Measurements from ENCODE around the gene KIF1B.
"Not testable (repeated sequence)": the region's sequence is repeated elsewhere in the genome, so short reads cannot be mapped to it uniquely, and the experiment has no call there.

The KIF1B gene

DNA sequence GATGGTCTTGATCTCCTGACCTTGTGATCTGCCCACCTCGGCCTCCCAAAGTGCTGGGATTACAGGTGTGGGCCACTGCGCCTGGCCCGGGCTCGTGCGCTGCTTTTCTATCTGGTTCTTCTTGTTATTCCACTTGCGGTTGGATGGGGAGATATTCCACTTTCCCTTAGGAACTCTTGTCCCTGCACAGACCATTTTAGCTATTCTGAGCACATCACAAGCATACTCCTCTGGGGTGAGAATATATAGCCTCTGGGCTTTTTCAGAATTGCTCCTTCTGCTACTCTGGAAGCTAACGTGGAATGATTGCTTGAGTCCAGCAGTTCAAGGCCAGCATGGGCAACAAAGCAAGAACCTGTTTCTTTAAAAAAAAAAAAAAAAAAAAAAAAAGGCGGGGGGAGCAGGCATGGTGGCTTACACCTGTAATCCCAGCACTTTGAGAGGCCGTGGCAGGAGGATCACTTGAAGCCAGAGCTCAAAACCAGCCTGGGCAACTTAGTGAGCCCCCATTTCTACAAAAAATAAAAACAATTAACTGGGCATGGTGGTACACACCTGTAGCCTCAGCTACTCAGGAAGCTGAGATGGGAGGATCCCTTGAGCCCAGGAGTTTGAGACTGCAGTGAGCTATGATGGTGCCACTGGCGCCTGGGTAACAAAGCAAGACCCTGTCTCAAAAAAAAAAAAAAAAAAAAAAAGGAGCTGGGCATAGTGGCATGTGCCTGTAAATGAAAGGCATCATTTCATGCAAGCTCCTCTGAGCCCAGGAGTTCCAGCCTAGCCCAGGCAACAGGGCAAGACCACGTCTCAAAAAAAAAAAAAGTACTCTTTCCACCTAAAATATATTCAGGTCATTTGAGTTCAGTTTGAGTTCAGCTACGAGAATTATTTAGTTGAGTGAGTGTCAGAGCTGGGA, 176.6 kb downstream of the KIF1B start:
- no peak for DNase-seq (ENCODE audit: low spot score)

GRCh38 chr1:10387677-10388386, 177.5 kb downstream of the KIF1B start:
- DNase-seq (ENCODE audit: low spot score) = peak; percentile 34

DNA sequence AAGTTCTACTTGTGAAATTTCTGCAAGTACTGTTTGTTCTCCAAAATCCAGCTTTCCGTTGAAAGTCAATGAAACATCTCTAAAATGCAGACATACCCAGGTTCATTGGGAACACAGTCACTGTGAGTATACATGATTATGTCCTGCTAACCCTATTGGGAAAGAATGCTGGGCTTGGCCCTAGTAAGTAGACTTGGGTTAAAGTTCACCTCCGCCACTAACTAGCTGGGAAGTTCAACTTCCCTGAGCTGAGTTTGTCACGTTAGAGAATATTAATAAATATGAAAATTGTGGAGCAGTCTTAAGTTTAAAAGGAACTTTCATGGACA, 178.0 kb downstream of the KIF1B start:
- DNase-seq (ENCODE audit: low spot score) = no peak

GRCh38 chr1:10389271-10389973, 179.1 kb downstream of the KIF1B start:
- DNase-seq (ENCODE audit: low spot score) = no peak

DNA sequence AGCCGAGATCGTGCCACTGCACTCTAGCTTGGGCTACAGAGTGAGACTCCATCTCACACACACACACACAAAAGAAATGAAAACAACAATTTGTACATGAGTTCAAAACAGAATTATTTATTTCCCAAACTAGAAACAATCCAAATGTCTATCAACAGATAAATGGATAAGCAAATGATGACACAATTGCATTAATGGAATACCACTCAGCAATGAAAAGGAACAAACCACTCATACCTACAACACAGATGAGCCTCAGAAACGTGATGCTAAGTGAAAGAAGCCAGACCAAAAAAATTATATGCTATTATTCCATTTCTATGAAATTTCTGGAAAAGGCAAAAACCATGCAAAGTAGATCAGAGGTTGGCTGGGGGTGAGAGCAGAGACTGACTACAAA, 186.5 kb downstream of the KIF1B start:
- no peak for DNase-seq (ENCODE audit: low spot score)

DNA sequence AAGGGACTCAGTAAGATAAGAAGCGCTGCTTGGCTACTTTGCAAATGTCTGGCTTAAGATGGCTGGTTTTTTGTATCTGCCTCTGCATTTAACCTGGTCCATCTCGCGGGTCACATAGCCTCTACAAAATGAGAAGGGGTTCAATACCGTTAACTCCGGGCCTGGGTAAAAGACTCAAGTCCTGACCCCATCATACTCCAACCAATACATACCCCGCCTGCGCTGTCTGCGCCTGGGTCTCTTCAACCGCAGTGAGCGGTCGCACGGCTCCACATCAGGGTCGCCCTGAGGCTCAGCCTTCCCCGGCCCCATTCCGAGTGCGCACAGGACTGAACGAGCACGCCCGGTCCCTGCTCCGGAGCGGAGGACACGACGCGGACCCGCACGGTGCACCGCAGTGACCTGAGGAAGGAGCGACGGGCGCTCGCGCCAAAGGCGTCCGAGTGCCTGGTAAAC, 187.9 kb downstream of the KIF1B start:
- no peak for DNase-seq (ENCODE audit: low spot score)

- DNase-seq (ENCODE audit: low spot score) = peak; percentile 94
Observed at GRCh38 chr1:10398734-10399443, 188.5 kb downstream of the KIF1B start, which contains the start of gene PGD. PGD (plus strand) TSS chr1:10399064; CDS start chr1:10399118, 54 bp downstream.

- no peak for DNase-seq (ENCODE audit: low spot score)
Observed at GRCh38 chr1:10399444-10399941, 189.1 kb downstream of the KIF1B start.

GRCh38 chr1:10400013-10400412, 189.6 kb downstream of the KIF1B start:
- DNase-seq (ENCODE audit: low spot score) = no peak

GRCh38 chr1:10401281-10401680, 190.9 kb downstream of the KIF1B start:
- no peak for DNase-seq (ENCODE audit: low spot score)

- no peak for DNase-seq (ENCODE audit: low spot score)
Observed at GRCh38 chr1:10402729-10403274, 192.4 kb downstream of the KIF1B start.

DNA sequence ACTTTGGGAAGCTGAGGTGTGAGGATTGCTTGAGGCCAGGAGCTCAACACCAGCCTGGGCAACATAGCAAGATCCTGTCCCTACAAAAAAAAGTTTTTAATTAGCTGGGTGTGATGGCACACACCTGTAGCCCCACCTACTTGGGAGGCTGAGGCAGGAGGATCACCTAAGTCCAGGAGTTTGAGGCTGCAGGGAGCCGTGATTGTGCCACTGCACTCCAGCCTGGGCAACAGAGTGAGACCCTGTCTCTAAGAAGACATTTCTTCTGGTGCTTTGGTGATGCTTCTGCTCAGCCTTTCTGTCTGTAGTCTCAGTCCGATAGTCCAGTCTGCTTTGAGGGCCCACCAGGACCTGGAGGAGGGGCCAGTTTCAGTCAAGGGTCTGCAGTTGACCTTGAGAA, 196.8 kb downstream of the KIF1B start:
- DNase-seq (ENCODE audit: low spot score) = no peak

GRCh38 chr1:10415211-10415930, 205.0 kb downstream of the KIF1B start:
- no peak for DNase-seq (ENCODE audit: low spot score)

DNA sequence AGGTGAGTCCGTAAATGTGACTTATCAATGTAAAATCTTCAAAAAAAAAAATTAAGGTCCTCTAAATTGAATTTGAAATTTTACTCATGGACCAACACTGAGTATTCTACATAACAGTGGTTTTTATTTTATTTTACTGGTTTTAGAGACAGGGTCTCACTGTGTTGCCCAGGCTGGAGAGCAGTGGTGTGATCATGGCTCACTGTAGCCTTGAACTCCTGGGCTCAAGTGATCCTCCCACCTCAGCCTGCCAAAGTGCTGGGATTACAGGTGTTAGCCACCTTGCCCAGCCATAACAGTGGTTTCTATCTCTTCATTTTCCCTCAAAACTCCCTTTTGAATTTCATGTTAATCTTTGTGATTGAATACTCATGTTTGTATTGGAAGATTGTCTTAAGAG, 205.6 kb downstream of the KIF1B start:
- not testable (repeated sequence) for DNase-seq (ENCODE audit: low spot score)

DNA sequence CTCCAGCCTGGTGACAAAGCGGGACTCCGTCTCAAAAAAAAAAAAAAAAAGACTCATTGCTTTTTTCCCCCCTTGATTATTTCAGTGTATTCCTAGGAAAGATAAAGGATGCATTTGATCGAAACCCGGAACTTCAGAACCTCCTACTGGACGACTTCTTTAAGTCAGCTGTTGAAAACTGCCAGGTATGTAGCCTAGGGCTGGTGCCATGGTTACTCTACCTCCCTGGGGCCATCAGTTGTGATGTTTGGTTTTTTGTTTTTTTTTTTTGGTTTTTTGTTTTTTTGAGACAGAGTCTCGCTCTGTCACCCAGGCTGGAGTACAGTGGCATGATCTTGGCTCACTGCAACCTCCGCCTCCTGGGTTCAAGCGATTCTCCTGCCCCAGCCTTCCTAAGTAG, 208.4 kb downstream of the KIF1B start:
- not testable (repeated sequence) for DNase-seq (ENCODE audit: low spot score)

- DNase-seq (ENCODE audit: low spot score) = no peak
Observed at GRCh38 chr1:10419351-10419750, 209.0 kb downstream of the KIF1B start.

DNA sequence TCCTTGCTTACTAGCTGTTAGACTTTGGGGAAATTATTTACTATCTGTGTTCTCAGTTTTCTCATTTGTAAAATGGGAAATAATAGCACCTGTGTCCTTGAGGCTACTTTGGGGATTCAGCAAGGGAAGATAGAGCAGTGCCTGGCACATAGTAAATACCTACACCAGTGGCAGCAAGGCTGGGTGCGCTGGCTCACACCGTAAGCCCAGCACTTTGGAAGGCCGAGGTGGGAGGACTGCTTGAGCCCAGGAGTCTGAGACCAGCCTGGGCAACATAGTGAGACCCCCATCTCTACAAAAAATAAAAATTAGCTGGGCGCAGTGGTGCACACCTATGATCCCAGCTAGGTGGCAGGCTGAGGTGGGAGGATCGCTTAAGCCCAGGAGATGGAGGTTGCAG, 211.3 kb downstream of the KIF1B start:
- DNase-seq (ENCODE audit: low spot score) = no peak

- DNase-seq (ENCODE audit: low spot score) = no peak
Observed at GRCh38 chr1:10424034-10424433, 213.7 kb downstream of the KIF1B start.

DNA sequence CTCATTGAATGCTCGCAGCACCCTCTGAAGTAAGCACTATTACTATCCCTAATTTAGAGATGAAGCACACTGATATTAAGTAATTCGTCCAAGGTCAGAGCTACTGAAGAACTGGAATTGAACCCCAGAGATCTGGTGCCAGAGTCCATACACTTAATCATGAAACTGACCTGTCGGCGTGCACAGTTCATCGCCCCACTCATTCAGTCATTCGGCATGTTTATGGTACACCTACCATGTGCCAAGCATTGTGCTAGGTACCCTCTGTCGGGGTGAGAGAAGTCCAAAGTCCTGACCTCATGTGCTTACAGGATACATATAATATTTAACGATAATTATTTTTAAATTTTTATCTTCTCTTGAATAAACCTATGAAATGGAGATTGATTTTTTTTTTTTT, 214.3 kb downstream of the KIF1B start:
- no peak for DNase-seq (ENCODE audit: low spot score)

GRCh38 chr1:10425826-10426534, 215.6 kb downstream of the KIF1B start:
- DNase-seq (ENCODE audit: low spot score) = not testable (repeated sequence)

All from COLO829 (cell line).